MCF 10A (cell line): ENCODE results near the gene SSRP1. TPM values are rescaled to one million over a fixed set of nuclear protein-coding genes. Genes with fewer than 3 reads are reported as not detected.

Experiments
- BruUV-seq: library from RNA; stranded (reverse); fragments of 400-500 nt; replicated peaks from 2 replicates; lab custom pipeline; 2021; lab: Mats Ljungman, UMichigan
- CTCF ChIA-PET: fragments of 300-600 bp; sonication (Branson Sonifier 250); formaldehyde crosslinking; extraction: SDS; loops from one replicate; lab custom pipeline; 2021; ENCODE audit warnings: antibody characterized with exemption, inconsistent platforms; lab: Yijun Ruan, JAX
- POLR2A ChIA-PET: fragments of 300-600, 350-650 bp; sonication (Branson Sonifier 250); formaldehyde crosslinking; extraction: SDS; loops from one replicate; lab custom pipeline; 2020; ENCODE audit warnings: antibody characterized with exemption, inconsistent platforms; lab: Yijun Ruan, JAX
- DNase-seq: peaks from one replicate; pipeline ENCODE4 v3.0.0-alpha.2; 2018; ENCODE audit not compliant: unreplicated experiment
- H3K27ac Mint-ChIP-seq: one replicate; pipeline ENCODE4 v1.8.0; 2022; ENCODE audit warnings: mild to moderate bottlenecking, low read depth, mixed read lengths; ENCODE audit not compliant: unreplicated experiment
- H3K27me3 Mint-ChIP-seq: one replicate; pipeline ENCODE4 v1.8.0; 2022; ENCODE audit warnings: mixed read lengths; ENCODE audit not compliant: insufficient read depth, unreplicated experiment
- H3K36me3 Mint-ChIP-seq: one replicate; pipeline ENCODE4 v1.8.0; 2022; ENCODE audit warnings: mild to moderate bottlenecking, moderate library complexity, mixed read lengths; ENCODE audit not compliant: insufficient read depth, unreplicated experiment
- H3K4me1 Mint-ChIP-seq: one replicate; pipeline ENCODE4 v1.8.0; 2022; ENCODE audit warnings: mixed read lengths; ENCODE audit not compliant: insufficient read depth, unreplicated experiment
- H3K4me3 Mint-ChIP-seq: one replicate; pipeline ENCODE4 v1.8.0; 2022; ENCODE audit warnings: mild to moderate bottlenecking, moderate library complexity, mixed read lengths; ENCODE audit not compliant: unreplicated experiment
- H3K9me3 Mint-ChIP-seq: one replicate; pipeline ENCODE4 v1.8.0; 2022; ENCODE audit warnings: mixed read lengths; ENCODE audit not compliant: unreplicated experiment
- CTCF ChIP-seq: fragments of 200-600 bp; IDR thresholded peaks from one replicate; pipeline ENCODE4 v1.8.0; 2022; ENCODE audit warnings: antibody characterized with exemption, mild to moderate bottlenecking; ENCODE audit not compliant: unreplicated experiment
- intact Hi-C: fragments of 100-400 bp; cut with micrococcal nuclease; formaldehyde crosslinking; loops from 2 replicates; pipeline ENCODE4 v1.14.1; 2022
- total RNA-seq: library from RNA; stranded (reverse); gene quantifications from 2 replicates; pipeline ENCODE4 v1.2.3, GENCODE V29; 2022

The SSRP1 gene
- total RNA-seq, 1 experiment from 2014 or later: 229 TPM

DNA sequence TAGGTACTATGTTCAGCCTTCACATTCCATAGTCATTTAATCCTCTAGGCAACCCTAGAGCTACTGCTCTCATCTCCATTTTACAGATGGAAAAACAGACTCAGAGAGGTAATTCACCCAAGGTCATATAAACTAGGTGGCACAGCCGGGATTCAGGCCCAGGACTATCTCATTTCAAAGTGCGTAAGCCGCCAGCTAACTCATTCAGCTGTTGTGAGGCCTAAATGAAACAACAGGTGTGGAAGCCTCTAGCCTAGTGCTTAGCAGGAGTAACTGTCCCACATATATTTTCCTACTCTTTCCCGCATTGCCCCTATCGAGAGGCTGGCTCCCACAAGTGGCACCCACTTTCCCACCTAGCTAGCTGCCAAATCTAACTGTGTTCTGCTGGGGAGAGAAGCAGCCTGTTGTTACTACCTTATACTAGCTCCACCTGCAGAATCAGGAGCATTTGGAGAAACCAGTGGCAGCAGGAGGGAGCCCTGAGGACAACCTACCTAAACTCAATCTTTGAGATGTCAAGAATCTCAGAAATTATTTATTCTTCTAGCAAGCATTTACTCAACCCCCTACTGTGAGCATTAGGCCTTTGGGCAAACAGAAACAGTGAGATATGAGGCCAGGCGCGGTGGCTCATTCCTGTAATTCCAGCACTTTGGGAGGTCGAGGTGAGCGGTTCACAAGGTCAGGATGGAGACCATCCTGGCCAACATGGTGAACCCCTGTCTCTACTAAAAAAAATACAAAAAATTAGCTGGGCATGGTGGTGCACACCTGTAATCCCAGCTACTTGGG is 24.4 kb upstream of the SSRP1 start:
- no peaks in the 10 kb centered on the region for H3K9me3 Mint-ChIP-seq
- intact Hi-C loops: no loop called here
- no peaks in the 10 kb centered on the region for H3K36me3 Mint-ChIP-seq
- BruUV-seq: no TSS peak
- no peak overlapping the region for H3K4me3 Mint-ChIP-seq
- TF ChIP-seq CTCF: no peak
- no peaks in the 10 kb centered on the region for H3K4me1 Mint-ChIP-seq
- DNase-seq: no peak
- CTCF ChIA-PET: interaction anchor here (0.6 to 9.3 kb wide), 8 partner anchors 9 to 284 kb away, joined by 3 to 84 read pairs (median 3); no protein-coding TSS in a partner anchor
- POLR2A ChIA-PET: interaction anchor here (0.6 kb wide), 1 partner anchor 492 kb away, joined by 3 read pairs; no protein-coding TSS in a partner anchor
- H3K27ac Mint-ChIP-seq: no peak overlapping the region
- H3K27me3 Mint-ChIP-seq: no peaks in the 10 kb centered on the region

DNA sequence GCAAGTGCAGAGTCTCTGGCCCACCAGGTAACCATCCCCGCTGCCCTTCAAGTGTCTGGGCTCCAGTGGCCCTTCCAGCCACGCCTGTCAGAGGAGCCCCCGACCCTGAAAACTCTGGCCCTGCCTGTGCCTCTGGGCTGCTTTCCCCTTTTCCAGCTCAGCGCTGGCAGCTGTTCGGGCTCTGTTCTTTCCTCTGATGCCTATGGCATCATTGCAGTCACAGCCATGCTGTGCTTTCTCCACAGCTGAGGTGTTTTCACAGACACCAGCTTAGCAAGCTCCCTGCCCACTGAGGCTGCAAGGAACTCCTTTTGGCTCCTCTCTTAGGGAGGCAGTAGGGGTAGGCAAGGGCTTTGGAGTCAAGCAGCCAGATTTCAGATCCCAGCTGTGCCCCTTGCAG is 23.7 kb upstream of the SSRP1 start:
- DNase-seq: no peak
- ChIA-PET POLR2A (no interaction called here), CTCF (interaction anchor here (0.6 to 9.3 kb wide), 7 partner anchors 9 to 285 kb away, joined by 3 to 84 read pairs (median 3); no protein-coding TSS in a partner anchor)
- Mint-ChIP-seq H3K4me1 (no peaks in the 10 kb centered on the region), H3K9me3 (no peaks in the 10 kb centered on the region), H3K36me3 (no peaks in the 10 kb centered on the region), H3K27me3 (no peaks in the 10 kb centered on the region), H3K27ac (no peak overlapping the region), H3K4me3 (no peak overlapping the region)
- intact Hi-C loops: no loop called here
- BruUV-seq: no TSS peak
- no peak for TF ChIP-seq CTCF

- ChIA-PET CTCF (interaction anchor here (0.6 to 9.3 kb wide), 4 partner anchors 11 to 285 kb away, joined by 3 to 84 read pairs (median 6); no protein-coding TSS in a partner anchor), POLR2A (no interaction called here)
- H3K36me3 Mint-ChIP-seq: no peaks in the 10 kb centered on the region
- H3K27me3 Mint-ChIP-seq: no peaks in the 10 kb centered on the region
- intact Hi-C loops: no loop called here
- no peaks in the 10 kb centered on the region for H3K9me3 Mint-ChIP-seq
- DNase-seq: no peak
- H3K4me3 Mint-ChIP-seq: no peak overlapping the region
- no TSS peak for BruUV-seq
- no peaks in the 10 kb centered on the region for H3K4me1 Mint-ChIP-seq
- H3K27ac Mint-ChIP-seq: no peak overlapping the region
- no peak for TF ChIP-seq CTCF
Measured at GRCh38 chr11:57358991-57359390, 23.3 kb upstream of the SSRP1 start.

- BruUV-seq: no TSS peak
- Mint-ChIP-seq H3K36me3 (no peaks in the 10 kb centered on the region), H3K4me3 (no peak overlapping the region), H3K4me1 (no peaks in the 10 kb centered on the region), H3K27ac (no peak overlapping the region), H3K27me3 (no peaks in the 10 kb centered on the region), H3K9me3 (no peaks in the 10 kb centered on the region)
- DNase-seq: no peak
- intact Hi-C loops: no loop called here
- ChIA-PET POLR2A (no interaction called here), CTCF (interaction anchor here (1.9 to 9.3 kb wide), 2 partner anchors 11 to 135 kb away, joined by 8 to 84 read pairs; no protein-coding TSS in a partner anchor)
- TF ChIP-seq CTCF: no peak
Measured at GRCh38 chr11:57358543-57358961, 22.9 kb upstream of the SSRP1 start.
